HEK293 (cell line): ENCODE results near the gene LCOR.

Experiments used
- ATF2 ChIP-seq: fragments of 450-650 bp; formaldehyde crosslinking; IDR thresholded peaks from 2 replicates; pipeline ENCODE4 v1.5.1; 2016; ENCODE audit warnings: missing biosample characterization, missing genetic modification characterization, low read depth
- CTCF ChIP-seq: fragments of 450-650 bp; formaldehyde crosslinking; IDR thresholded peaks from 2 replicates; pipeline ENCODE4 v1.5.1; 2016; ENCODE audit warnings: missing biosample characterization, missing genetic modification characterization
- PATZ1 ChIP-seq: fragments of 450-650 bp; formaldehyde crosslinking; IDR thresholded peaks from 2 replicates; pipeline ENCODE4 v1.5.1; 2016; ENCODE audit warnings: missing biosample characterization, missing genetic modification characterization
- PRDM1 ChIP-seq: fragments of 450-650 bp; formaldehyde crosslinking; IDR thresholded peaks from 2 replicates; pipeline ENCODE4; 2016; ENCODE audit warnings: missing biosample characterization, missing genetic modification characterization

- TF ChIP-seq CTCF (tag by site-specific recombination) (no peak), PRDM1 (tag by site-specific recombination) (no peak), ATF2 (tag by site-specific recombination) (no peak), PATZ1 (tag by site-specific recombination) (no peak)
Measured at GRCh38 chr10:96842896-96843723, 11.0 kb downstream of the LCOR start.
